ENCODE results near the gene SLC22A4. TPM values are rescaled to one million over a fixed set of nuclear protein-coding genes. Genes with fewer than 3 reads are reported as not detected.

SLC22A4 gene
- polyA plus RNA-seq, 4 donors = 1.5 to 10.9 (median 5.0) TPM

- peaks cover 0 to 13% (median 0%) of the 10 kb centered on the region in 3 donors for H3K4me1 ChIP-seq (ENCODE audit: control insufficient read depth in 3 of 3, insufficient read depth in 2 of 3, low read depth in 1 of 3, low read length in 2 of 3)
- WGBS, 3 donors = 81 to 88% (median 88%) methylated on average over 11 of the region's 11 CpGs
- no peak for FAIRE-seq
- DNase-seq = no peak
- H3K27me3 ChIP-seq (ENCODE audit: control insufficient read depth in 3 of 3, insufficient read depth in 3 of 3, low read length in 3 of 3) = no peaks in the 10 kb centered on the region
- no peak overlapping the region for H3K4me3 ChIP-seq (ENCODE audit: low read depth in 1 of 3, low read length in 3 of 3)
- no peak overlapping the region for H3K27ac ChIP-seq (ENCODE audit: low read depth in 1 of 3, low read length in 2 of 3)
- no peaks in the 10 kb centered on the region for H3K9me3 ChIP-seq (ENCODE audit: control insufficient read depth in 2 of 2, insufficient read depth in 1 of 2, low read depth in 1 of 2, low read length in 1 of 2)
- H3K36me3 ChIP-seq (ENCODE audit: control insufficient read depth in 3 of 3, insufficient read depth in 2 of 3, low read depth in 1 of 3, low read length in 3 of 3) = peaks cover 0 to 33% (median 0%) of the 10 kb centered on the region in 3 donors
Observed at GRCh38 chr5:132322266-132322665, 28.1 kb downstream of the SLC22A4 start.

- Histone ChIP-seq H3K4me3 (ENCODE audit: low read depth in 1 of 3, low read length in 3 of 3) (no peak overlapping the region), H3K4me1 (ENCODE audit: control insufficient read depth in 3 of 3, insufficient read depth in 2 of 3, low read depth in 1 of 3, low read length in 2 of 3) (peaks cover 0 to 12% (median 0%) of the 10 kb centered on the region in 3 donors), H3K27me3 (ENCODE audit: control insufficient read depth in 3 of 3, insufficient read depth in 3 of 3, low read length in 3 of 3) (no peaks in the 10 kb centered on the region), H3K27ac (ENCODE audit: low read depth in 1 of 3, low read length in 2 of 3) (no peak overlapping the region), H3K9me3 (ENCODE audit: control insufficient read depth in 2 of 2, insufficient read depth in 1 of 2, low read depth in 1 of 2, low read length in 1 of 2) (no peaks in the 10 kb centered on the region), H3K36me3 (ENCODE audit: control insufficient read depth in 3 of 3, insufficient read depth in 2 of 3, low read depth in 1 of 3, low read length in 3 of 3) (peaks cover 0 to 36% (median 0%) of the 10 kb centered on the region in 3 donors)
- DNase-seq (no peak), FAIRE-seq (no peak)
- WGBS, 3 donors = 82 to 94% (median 88%) methylated on average over 5 of the region's 5 CpGs
Observed at GRCh38 chr5:132323202-132323601, 29.0 kb downstream of the SLC22A4 start.

GRCh38 chr5:132325691-132326090, 31.5 kb downstream of the SLC22A4 start:
- Histone ChIP-seq H3K27ac (ENCODE audit: low read depth in 1 of 3, low read length in 2 of 3) (no peak overlapping the region), H3K4me1 (ENCODE audit: control insufficient read depth in 3 of 3, insufficient read depth in 2 of 3, low read depth in 1 of 3, low read length in 2 of 3) (peaks cover 0 to 7% (median 0%) of the 10 kb centered on the region in 3 donors), H3K27me3 (ENCODE audit: control insufficient read depth in 3 of 3, insufficient read depth in 3 of 3, low read length in 3 of 3) (no peaks in the 10 kb centered on the region), H3K36me3 (ENCODE audit: control insufficient read depth in 3 of 3, insufficient read depth in 2 of 3, low read depth in 1 of 3, low read length in 3 of 3) (peaks cover 0 to 43% (median 0%) of the 10 kb centered on the region in 3 donors), H3K9me3 (ENCODE audit: control insufficient read depth in 2 of 2, insufficient read depth in 1 of 2, low read depth in 1 of 2, low read length in 1 of 2) (no peaks in the 10 kb centered on the region), H3K4me3 (ENCODE audit: low read depth in 1 of 3, low read length in 3 of 3) (no peak overlapping the region)
- DNase-seq (peak in 1 of 2 donors; percentile 33), FAIRE-seq (no peak)
- WGBS, 3 donors = 68 to 77% (median 77%) methylated on average over 4 of the region's 4 CpGs

GRCh38 chr5:132327252-132327955, 33.2 kb downstream of the SLC22A4 start:
- Histone ChIP-seq H3K9me3 (ENCODE audit: control insufficient read depth in 2 of 2, insufficient read depth in 1 of 2, low read depth in 1 of 2, low read length in 1 of 2) (no peaks in the 10 kb centered on the region), H3K4me3 (ENCODE audit: low read depth in 1 of 3, low read length in 3 of 3) (no peak overlapping the region), H3K27me3 (ENCODE audit: control insufficient read depth in 3 of 3, insufficient read depth in 3 of 3, low read length in 3 of 3) (no peaks in the 10 kb centered on the region), H3K27ac (ENCODE audit: low read depth in 1 of 3, low read length in 2 of 3) (no peak overlapping the region), H3K4me1 (ENCODE audit: control insufficient read depth in 3 of 3, insufficient read depth in 2 of 3, low read depth in 1 of 3, low read length in 2 of 3) (peaks cover 0 to 4% (median 0%) of the 10 kb centered on the region in 3 donors), H3K36me3 (ENCODE audit: control insufficient read depth in 3 of 3, insufficient read depth in 2 of 3, low read depth in 1 of 3, low read length in 3 of 3) (peaks cover 0 to 39% (median 0%) of the 10 kb centered on the region in 3 donors)
- DNase-seq (no peak), FAIRE-seq (no peak)
- 71 to 86% (median 77%) methylated on average over 2 of the region's 2 CpGs for WGBS, 3 donors

- H3K36me3 ChIP-seq (ENCODE audit: control insufficient read depth in 3 of 3, insufficient read depth in 2 of 3, low read depth in 1 of 3, low read length in 3 of 3) = peaks cover 0 to 31% (median 4%) of the 10 kb centered on the region in 3 donors
- H3K27ac ChIP-seq (ENCODE audit: low read depth in 1 of 3, low read length in 2 of 3) = peak overlapping the region in 2 of 3 donors; percentile 25 to 48
- no peak for FAIRE-seq
- 67 to 73% (median 69%) methylated on average over 3 of the region's 3 CpGs for WGBS, 3 donors
- H3K27me3 ChIP-seq (ENCODE audit: control insufficient read depth in 3 of 3, insufficient read depth in 3 of 3, low read length in 3 of 3) = no peaks in the 10 kb centered on the region
- DNase-seq = peak in 1 of 2 donors; percentile 29
- peaks cover 0 to 16% (median 6%) of the 10 kb centered on the region in 3 donors for H3K4me1 ChIP-seq (ENCODE audit: control insufficient read depth in 3 of 3, insufficient read depth in 2 of 3, low read depth in 1 of 3, low read length in 2 of 3)
- H3K9me3 ChIP-seq (ENCODE audit: control insufficient read depth in 2 of 2, insufficient read depth in 1 of 2, low read depth in 1 of 2, low read length in 1 of 2) = no peaks in the 10 kb centered on the region
- no peak overlapping the region for H3K4me3 ChIP-seq (ENCODE audit: low read depth in 1 of 3, low read length in 3 of 3)
Observed at GRCh38 chr5:132334812-132335211, 40.6 kb downstream of the SLC22A4 start.

GRCh38 chr5:132335402-132335801, 41.2 kb downstream of the SLC22A4 start:
- Histone ChIP-seq H3K27ac (ENCODE audit: low read depth in 1 of 3, low read length in 2 of 3) (no peak overlapping the region), H3K27me3 (ENCODE audit: control insufficient read depth in 3 of 3, insufficient read depth in 3 of 3, low read length in 3 of 3) (no peaks in the 10 kb centered on the region), H3K36me3 (ENCODE audit: control insufficient read depth in 3 of 3, insufficient read depth in 2 of 3, low read depth in 1 of 3, low read length in 3 of 3) (peaks cover 0 to 29% (median 5%) of the 10 kb centered on the region in 3 donors), H3K9me3 (ENCODE audit: control insufficient read depth in 2 of 2, insufficient read depth in 1 of 2, low read depth in 1 of 2, low read length in 1 of 2) (no peaks in the 10 kb centered on the region), H3K4me3 (ENCODE audit: low read depth in 1 of 3, low read length in 3 of 3) (no peak overlapping the region), H3K4me1 (ENCODE audit: control insufficient read depth in 3 of 3, insufficient read depth in 2 of 3, low read depth in 1 of 3, low read length in 2 of 3) (peaks cover 0 to 16% (median 6%) of the 10 kb centered on the region in 3 donors)
- FAIRE-seq = no peak
- DNase-seq = peak in 1 of 2 donors; percentile 53

GRCh38 chr5:132339502-132339901, 45.3 kb downstream of the SLC22A4 start:
- Histone ChIP-seq H3K9me3 (ENCODE audit: control insufficient read depth in 2 of 2, insufficient read depth in 1 of 2, low read depth in 1 of 2, low read length in 1 of 2) (no peaks in the 10 kb centered on the region), H3K36me3 (ENCODE audit: control insufficient read depth in 3 of 3, insufficient read depth in 2 of 3, low read depth in 1 of 3, low read length in 3 of 3) (peaks cover 0 to 17% (median 7%) of the 10 kb centered on the region in 3 donors), H3K4me3 (ENCODE audit: low read depth in 1 of 3, low read length in 3 of 3) (no peak overlapping the region), H3K27ac (ENCODE audit: low read depth in 1 of 3, low read length in 2 of 3) (no peak overlapping the region), H3K27me3 (ENCODE audit: control insufficient read depth in 3 of 3, insufficient read depth in 3 of 3, low read length in 3 of 3) (no peaks in the 10 kb centered on the region), H3K4me1 (ENCODE audit: control insufficient read depth in 3 of 3, insufficient read depth in 2 of 3, low read depth in 1 of 3, low read length in 2 of 3) (peaks cover 0 to 11% (median 6%) of the 10 kb centered on the region in 3 donors)
- no peak for FAIRE-seq
- DNase-seq = peak; percentile 50 to 58

GRCh38 chr5:132342291-132343180, 48.3 kb downstream of the SLC22A4 start:
- Histone ChIP-seq H3K27ac (ENCODE audit: low read depth in 1 of 3, low read length in 2 of 3) (no peak overlapping the region), H3K4me1 (ENCODE audit: control insufficient read depth in 3 of 3, insufficient read depth in 2 of 3, low read depth in 1 of 3, low read length in 2 of 3) (peaks cover 0 to 3% (median 0%) of the 10 kb centered on the region in 3 donors), H3K9me3 (ENCODE audit: control insufficient read depth in 2 of 2, insufficient read depth in 1 of 2, low read depth in 1 of 2, low read length in 1 of 2) (no peaks in the 10 kb centered on the region), H3K36me3 (ENCODE audit: control insufficient read depth in 3 of 3, insufficient read depth in 2 of 3, low read depth in 1 of 3, low read length in 3 of 3) (peaks cover 0 to 6% (median 6%) of the 10 kb centered on the region in 3 donors), H3K27me3 (ENCODE audit: control insufficient read depth in 3 of 3, insufficient read depth in 3 of 3, low read length in 3 of 3) (no peaks in the 10 kb centered on the region), H3K4me3 (ENCODE audit: low read depth in 1 of 3, low read length in 3 of 3) (no peak overlapping the region)
- DNase-seq = no peak
- WGBS, 3 donors = 63 to 75% (median 67%) methylated on average over 5 of the region's 5 CpGs
- no peak for FAIRE-seq
